Hematopoietic multipotent progenitor cell treated with erythropoietin and hydrocortisone succinate and interleukin-3 and kit ligand, for 4 days (in vitro differentiated cells): ENCODE data around the gene POLA1.

Experiments
- DNase-seq: peaks from one replicate; pipeline ENCODE4 v3.0.0-alpha.2; 2015

POLA1 gene

GRCh38 chrX:25034889-25035288, 341.2 kb downstream of the POLA1 start:
- DNase-seq, result no peak

GRCh38 chrX:25039036-25039435, 345.3 kb downstream of the POLA1 start:
- DNase-seq, result no peak

GRCh38 chrX:25043192-25043591, 349.5 kb downstream of the POLA1 start:
- peak; percentile 10 for DNase-seq
